NB4 (cell line): ENCODE results near the gene DAGLA.
A peak's percentile ranks its signal among the peaks of the same experiment; 100 is the strongest.

Source experiments
- DNase-seq: peaks from one replicate; pipeline ENCODE4 v3.0.0; 2010; ENCODE audit warnings: low read depth
- H3K4me3 ChIP-seq: one replicate; pipeline ENCODE4 v1.5.1; 2011; ENCODE audit warnings: mild to moderate bottlenecking, low read depth, low read length, moderate library complexity
- CTCF ChIP-seq: IDR thresholded peaks from one replicate; pipeline ENCODE4 v1.5.1; 2012; ENCODE audit warnings: low read depth, low read length
- MYC ChIP-seq: IDR thresholded peaks from 2 replicates; pipeline ENCODE4 v1.6.1; 2011; ENCODE audit warnings: low read depth, low read length
- POLR2A ChIP-seq: IDR thresholded peaks from 2 replicates; pipeline ENCODE4 v1.6.1; 2011; ENCODE audit warnings: mild to moderate bottlenecking; ENCODE audit not compliant: insufficient read length; ENCODE audit errors: extremely low read depth
- TF ChIP-seq, protein P1 (sequence below): IDR thresholded peaks from 2 replicates; pipeline ENCODE4 v1.6.1; 2011; ENCODE audit warnings: low read depth, low read length

DAGLA gene

DNA sequence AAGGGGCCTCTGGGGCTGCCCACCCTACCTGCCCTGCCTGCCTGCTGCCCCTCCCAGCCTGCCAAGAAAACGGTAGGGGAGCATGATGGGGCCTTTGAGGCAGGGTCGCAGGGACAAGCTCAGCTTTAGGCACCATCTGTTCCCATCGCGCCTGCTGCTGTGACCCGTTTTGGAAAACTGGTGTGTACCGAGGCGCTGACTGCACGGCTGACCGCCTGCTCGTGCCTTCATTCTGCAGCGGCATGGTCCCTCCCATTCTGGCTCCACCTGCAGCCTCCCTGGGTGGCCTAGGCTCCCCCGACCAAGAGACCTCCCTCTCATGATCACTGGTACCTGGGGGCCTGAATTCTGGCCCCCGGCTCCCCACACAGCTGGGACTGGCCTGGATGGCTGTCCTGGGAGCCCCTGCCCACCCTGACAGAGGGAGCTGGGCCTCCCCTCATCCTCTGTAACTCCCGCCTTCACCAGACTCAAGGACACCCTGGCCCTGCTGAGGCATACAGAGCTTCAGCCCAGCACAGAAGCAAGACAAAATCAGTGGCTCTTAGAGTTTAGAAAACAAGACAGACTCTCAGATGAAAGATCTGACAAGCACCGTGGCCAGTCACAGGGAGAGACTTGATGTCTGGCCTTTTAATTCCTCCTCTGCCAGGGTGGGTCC is 65.7 kb downstream of the DAGLA start:
- H3K4me3 ChIP-seq, result no peak overlapping the region
- DNase-seq, result no peak
- TF ChIP-seq, protein P1, sequence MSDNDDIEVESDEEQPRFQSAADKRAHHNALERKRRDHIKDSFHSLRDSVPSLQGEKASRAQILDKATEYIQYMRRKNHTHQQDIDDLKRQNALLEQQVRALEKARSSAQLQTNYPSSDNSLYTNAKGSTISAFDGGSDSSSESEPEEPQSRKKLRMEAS, result no peak
- TF ChIP-seq POLR2A, result no peak
- no peak for TF ChIP-seq MYC
- no peak for TF ChIP-seq CTCF

DNA sequence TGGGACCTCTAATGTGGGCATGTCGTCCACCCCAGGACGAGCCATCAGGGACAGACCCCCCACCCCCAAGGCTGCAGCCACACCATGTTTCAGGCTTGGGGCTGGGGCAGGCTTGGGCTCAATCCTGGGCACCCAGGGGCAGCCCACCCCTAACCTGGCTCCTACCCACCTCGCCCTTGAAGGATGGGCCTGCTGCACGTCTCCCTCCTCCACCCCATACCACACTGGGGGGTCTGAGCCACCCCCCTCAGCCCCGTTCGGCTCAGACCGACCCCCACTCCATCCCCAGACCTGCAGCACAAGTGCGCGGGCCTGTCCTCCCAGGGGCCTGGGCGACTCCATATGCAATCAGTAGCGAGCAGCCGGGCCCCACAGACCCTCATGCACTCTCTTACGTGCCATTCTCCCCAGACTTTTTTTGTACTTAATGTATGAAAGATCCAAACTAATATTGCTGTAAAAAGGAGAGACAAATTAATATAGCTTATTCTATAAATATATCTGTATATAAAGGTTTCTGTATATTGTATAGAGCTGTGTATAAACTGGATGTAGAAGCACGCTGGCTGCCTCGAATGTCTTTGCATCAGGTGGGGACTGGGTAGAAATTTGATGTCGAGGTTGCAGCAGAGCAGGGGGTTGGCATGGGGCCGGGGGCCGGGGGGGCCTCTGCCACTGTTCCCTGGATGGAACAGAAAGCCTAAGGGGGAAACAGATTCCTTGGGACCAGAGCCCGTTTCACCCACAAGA is 66.4 kb downstream of the DAGLA start:
- no peak for DNase-seq
- TF ChIP-seq POLR2A, result no peak
- TF ChIP-seq, protein P1, result no peak
- TF ChIP-seq MYC, result no peak
- TF ChIP-seq CTCF, result no peak
- no peak overlapping the region for H3K4me3 ChIP-seq

DNA sequence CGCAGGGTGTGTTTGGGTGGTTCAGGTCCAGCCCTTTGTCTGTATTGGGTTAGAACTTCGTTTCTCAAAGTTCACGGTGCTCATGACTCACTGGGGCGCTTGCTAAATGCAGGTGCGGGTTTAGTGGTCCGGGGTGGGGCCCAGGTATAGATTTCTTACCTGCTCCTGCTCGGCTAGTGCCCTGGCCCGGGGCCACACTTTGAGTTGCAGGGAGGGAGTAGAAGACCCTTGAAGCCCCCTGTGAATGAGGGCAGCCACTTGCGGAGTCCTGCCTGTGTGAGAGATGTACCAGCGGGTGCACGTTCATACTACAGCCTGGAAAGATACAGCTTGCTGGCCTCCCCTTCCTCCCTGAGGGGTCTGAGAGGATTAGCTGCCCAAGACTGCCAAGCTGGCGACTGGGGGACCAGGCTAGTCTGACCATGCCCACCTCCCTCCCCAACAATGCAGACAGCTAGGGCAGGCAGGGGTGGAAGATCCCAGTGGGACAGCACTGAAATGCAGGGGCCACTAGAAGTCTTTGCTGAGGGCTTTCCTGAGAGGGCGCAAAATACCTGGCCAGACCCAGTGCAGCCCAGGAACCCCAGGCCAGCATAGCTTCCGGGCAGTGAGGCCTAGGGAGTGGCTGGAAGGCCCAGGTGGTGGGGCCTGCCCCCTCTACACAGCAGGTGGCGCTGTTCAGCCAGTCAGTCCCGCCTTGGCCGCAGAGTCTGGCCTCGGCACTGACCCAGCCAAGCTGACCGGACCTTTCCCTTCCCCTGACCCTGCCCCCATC is 67.2 kb downstream of the DAGLA start:
- no peak overlapping the region for H3K4me3 ChIP-seq
- TF ChIP-seq, protein P1, result 0 out of 2 replicates have a peak, but pooled peaks have one; percentile 13
- TF ChIP-seq CTCF, result peak; percentile 97
- no peak for TF ChIP-seq MYC
- no peak for TF ChIP-seq POLR2A
- peak; percentile 68 for DNase-seq

DNA sequence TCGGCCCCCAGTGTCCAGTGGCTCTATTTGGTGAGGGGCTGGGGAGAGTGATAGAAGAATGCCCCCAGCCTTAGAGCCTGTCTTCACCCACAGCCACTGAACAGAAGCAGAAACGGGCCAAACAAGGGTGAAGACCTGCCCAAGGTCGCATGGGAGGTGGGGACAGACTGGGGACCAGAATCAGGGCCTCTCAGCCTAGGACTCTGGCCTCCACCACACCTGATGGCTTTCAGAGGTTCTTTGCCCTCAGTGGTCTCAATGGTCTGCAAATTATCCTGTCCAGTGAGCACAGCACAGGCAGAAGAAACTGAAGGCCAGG is 67.7 kb downstream of the DAGLA start:
- no peak for DNase-seq
- TF ChIP-seq, protein P1, result no peak
- TF ChIP-seq MYC (no peak), POLR2A (no peak), CTCF (no peak)
- no peak overlapping the region for H3K4me3 ChIP-seq

DNA sequence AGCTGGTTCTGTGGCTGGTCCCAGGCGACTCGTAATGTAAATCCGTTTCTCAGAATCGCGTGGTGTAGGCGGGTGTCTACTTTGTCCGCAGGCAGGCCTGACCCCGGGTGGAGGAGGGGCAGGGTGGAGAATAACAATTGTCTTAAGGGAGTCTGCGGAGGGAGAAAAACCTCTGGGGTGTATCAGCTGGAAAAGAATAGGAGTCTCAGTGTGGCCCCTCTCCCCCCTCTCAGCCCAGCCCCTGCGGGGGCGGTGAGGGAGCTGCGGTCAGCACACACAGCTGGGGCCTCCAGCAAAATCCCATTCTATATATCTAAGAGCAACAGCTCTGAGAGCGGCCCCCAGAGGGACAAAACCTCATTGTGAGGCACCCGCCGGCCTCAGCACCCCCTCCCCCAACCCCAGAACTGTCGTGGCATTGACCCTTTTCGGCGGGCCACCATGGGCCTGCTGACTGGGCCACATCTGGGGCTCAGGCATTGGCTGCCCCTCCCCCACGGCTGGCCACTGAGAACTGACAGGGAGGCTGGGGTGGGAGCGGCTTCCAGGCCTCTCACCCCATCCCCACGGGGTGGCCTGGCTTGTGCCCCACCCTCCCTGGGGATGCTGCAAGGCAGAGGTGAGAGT is 69.5 kb downstream of the DAGLA start:
- DNase-seq, result peak; percentile 93
- TF ChIP-seq POLR2A (no peak), MYC (peak; percentile 57), CTCF (no peak)
- TF ChIP-seq, protein P1, result 0 out of 2 replicates have a peak, but pooled peaks have one; percentile 36
- no peak overlapping the region for H3K4me3 ChIP-seq
